NB4 (cell line): Measurements from ENCODE around the gene ADAMTS2.

Source experiments
- CTCF ChIP-seq: IDR thresholded peaks from one replicate; pipeline ENCODE4 v1.5.1; 2012; ENCODE audit warnings: low read depth, low read length
- MYC ChIP-seq: IDR thresholded peaks from 2 replicates; pipeline ENCODE4 v1.6.1; 2011; ENCODE audit warnings: low read depth, low read length
- POLR2A ChIP-seq: IDR thresholded peaks from 2 replicates; pipeline ENCODE4 v1.6.1; 2011; ENCODE audit warnings: mild to moderate bottlenecking; ENCODE audit not compliant: insufficient read length; ENCODE audit errors: extremely low read depth
- TF ChIP-seq, protein P1 (sequence below): IDR thresholded peaks from 2 replicates; pipeline ENCODE4 v1.6.1; 2011; ENCODE audit warnings: low read depth, low read length

DNA sequence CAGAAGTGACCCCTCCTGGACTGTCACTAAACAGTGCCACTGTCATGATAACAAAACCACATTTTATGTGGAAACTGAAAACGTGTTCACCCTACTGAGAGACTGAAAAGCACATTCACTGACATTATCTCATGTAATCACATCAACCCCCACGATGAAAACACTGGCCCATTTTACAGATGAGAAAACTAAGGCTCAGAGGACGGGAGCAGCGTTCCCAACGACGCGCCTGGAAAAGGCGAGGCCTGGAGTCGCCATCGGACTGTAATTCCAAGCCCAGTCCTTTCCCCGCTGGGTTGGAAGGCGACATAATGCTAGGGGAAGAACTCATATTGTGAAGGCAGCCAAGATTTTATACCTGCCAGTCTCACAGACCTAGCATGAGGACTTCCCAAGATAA is 140.0 kb downstream of the ADAMTS2 start:
- TF ChIP-seq POLR2A: no peak
- TF ChIP-seq CTCF: no peak
- TF ChIP-seq, protein P1, sequence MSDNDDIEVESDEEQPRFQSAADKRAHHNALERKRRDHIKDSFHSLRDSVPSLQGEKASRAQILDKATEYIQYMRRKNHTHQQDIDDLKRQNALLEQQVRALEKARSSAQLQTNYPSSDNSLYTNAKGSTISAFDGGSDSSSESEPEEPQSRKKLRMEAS: no peak
- TF ChIP-seq MYC: no peak
